HG03025 (cell line): ENCODE measurements around the gene CSRP3.

Experiments used
- ATAC-seq: cut with Tn5 transposase; IDR thresholded peaks from one replicate; pipeline ENCODE4 v1.9.1; 2021; ENCODE audit warnings: mild to moderate bottlenecking, moderate library complexity; ENCODE audit not compliant: unreplicated experiment, low FRiP score

The CSRP3 gene

GRCh38 chr11:19226378-19227195 lies 24.8 kb upstream of the CSRP3 start:
- ATAC-seq, result no peak

- no peak for ATAC-seq
Observed at GRCh38 chr11:19225581-19225980, 23.8 kb upstream of the CSRP3 start.

- no peak for ATAC-seq
Observed at GRCh38 chr11:19225123-19225522, 23.3 kb upstream of the CSRP3 start.

- ATAC-seq, result no peak
Observed at GRCh38 chr11:19220903-19221724, 19.3 kb upstream of the CSRP3 start.

GRCh38 chr11:19218786-19219460 lies 17.1 kb upstream of the CSRP3 start:
- no peak for ATAC-seq

GRCh38 chr11:19218216-19218615 lies 16.4 kb upstream of the CSRP3 start:
- ATAC-seq, result no peak

GRCh38 chr11:19216709-19217374 lies 15.1 kb upstream of the CSRP3 start:
- no peak for ATAC-seq

- ATAC-seq, result no peak
Observed at GRCh38 chr11:19216021-19216420, 14.2 kb upstream of the CSRP3 start.

- ATAC-seq, result no peak
Observed at GRCh38 chr11:19209617-19210370, 8.0 kb upstream of the CSRP3 start.

- no peak for ATAC-seq
Observed at GRCh38 chr11:19208959-19209546, 7.3 kb upstream of the CSRP3 start.

GRCh38 chr11:19208181-19208580 lies 6.4 kb upstream of the CSRP3 start:
- ATAC-seq, result no peak

GRCh38 chr11:19204836-19205235 lies 3.1 kb upstream of the CSRP3 start:
- ATAC-seq, result no peak

GRCh38 chr11:19200410-19201201 lies 1.2 kb downstream of the CSRP3 start:
- ATAC-seq, result no peak

- no peak for ATAC-seq
Observed at GRCh38 chr11:19199771-19200170, 2.0 kb downstream of the CSRP3 start.

GRCh38 chr11:19199048-19199447 lies 2.7 kb downstream of the CSRP3 start:
- ATAC-seq, result no peak

GRCh38 chr11:19196432-19196831 lies 5.4 kb downstream of the CSRP3 start:
- ATAC-seq, result no peak

- ATAC-seq, result no peak
Observed at GRCh38 chr11:19194620-19195308, 7.0 kb downstream of the CSRP3 start.

- no peak for ATAC-seq
Observed at GRCh38 chr11:19193916-19194315, 7.9 kb downstream of the CSRP3 start.
